Sigmoid colon (tissue), 7 donors: ENCODE measurements around the gene WBP2. TPM values are rescaled to one million over a fixed set of nuclear protein-coding genes. Genes with fewer than 3 reads are reported as not detected.
"Not testable (repeated sequence)": the region's sequence is repeated elsewhere in the genome, so short reads cannot be mapped to it uniquely, and the experiment has no call there.

Source experiments
- DNase-seq: peaks from one replicate; pipeline ENCODE4 v3.0.0-alpha.2; 2019
- H3K27ac ChIP-seq, 4 donors: fragments of 200-600 bp; sonication (generic); one replicate each; pipeline ENCODE4 v1.5.1; 2016 to 2019; ENCODE audit warnings: mild to moderate bottlenecking in 1 of 4
- H3K27me3 ChIP-seq, 3 donors: fragments of 200-600 bp; sonication (generic); one replicate each; pipeline ENCODE4 v1.5.1; 2019; ENCODE audit warnings: mild to moderate bottlenecking in 1 of 3
- H3K36me3 ChIP-seq, 4 donors: fragments of 200-600 bp; sonication (generic); one replicate each; pipeline ENCODE4 v1.5.1; 2016 to 2019
- H3K4me1 ChIP-seq, 4 donors: fragments of 200-600 bp; sonication (generic); one replicate each; pipeline ENCODE4 v1.5.1; 2017 to 2019
- H3K4me3 ChIP-seq, 4 donors: fragments of 200-600 bp; sonication (generic); one replicate each; pipeline ENCODE4 v1.5.1; 2017 to 2019; ENCODE audit warnings: mild to moderate bottlenecking in 2 of 4, moderate library complexity in 1 of 4
- H3K9me3 ChIP-seq, 4 donors: fragments of 200-600 bp in 3 of 4; sonication (generic) in 3 of 4; one replicate each; pipeline versions ENCODE4 v1.5.1 to v1.6.1; 2013 to 2019
- EP300 ChIP-seq, 4 donors: sonication (generic); formaldehyde crosslinking; IDR thresholded peaks; one replicate each; pipeline ENCODE4 v1.6.1; 2017; ENCODE audit warnings: antibody characterized with exemption in 4 of 4
- POLR2A ChIP-seq, 2 donors: fragments of 450-650 bp; IDR thresholded peaks; one replicate each; pipeline ENCODE4 v1.6.1; 2016; ENCODE audit warnings: antibody characterized with exemption in 2 of 2, mild to moderate bottlenecking in 2 of 2, moderate library complexity in 2 of 2
- POLR2AphosphoS5 ChIP-seq, 4 donors: sonication (generic); formaldehyde crosslinking; IDR thresholded peaks; one replicate each; pipeline ENCODE4 v1.6.1; 2017; ENCODE audit warnings: antibody characterized with exemption in 4 of 4
- WGBS, 2 donors: extraction: QIAGEN DNeasy Blood & Tissue Kit; methylation state at CpG; one replicate each; pipeline ENCODE4 v1.1.7; 2013; 5-methylcytosine and 5-hydroxymethylcytosine counted together
- intact Hi-C: fragments of 100-400 bp; cut with DNase I; formaldehyde crosslinking; loops from one replicate; pipeline ENCODE4 v1.15.1; 2023
- polyA plus RNA-seq, 3 donors: library from polyadenylated mRNA; stranded (reverse); fragments of 200-250 nt; gene quantifications; one replicate each; pipeline ENCODE4 v1.2.3, GENCODE V29; 2013
- total RNA-seq, 4 donors: library from RNA; depleted of rRNA; stranded (reverse); fragments of >200 nt; gene quantifications; one replicate each; pipeline ENCODE4 v1.1.0, GENCODE V29; 2016
- TF ChIP-seq, protein P1 (sequence below), 4 experiments: fragments of 450-650 bp in 3 of 4; fragments of 200-600 bp in 1 of 4; IDR thresholded peaks; one replicate each; pipeline ENCODE4 v1.5.1; 2016 to 2019; ENCODE audit warnings: antibody characterized with exemption in 4 of 4, mild to moderate bottlenecking in 3 of 4, moderate library complexity in 2 of 4
- donor health status: healthy with polysubstance abuse.
- donor health status: Bipolar disorder and iron deficiency.
- donor health status: healthy.

WBP2 gene
- total and polyA plus RNA-seq, 7 donors, result 44.2 to 110 (median 73.1) TPM

GRCh38 chr17:75891022-75891604, 36.0 kb upstream of the WBP2 start:
- intact Hi-C loops, result no loop called here
- DNase-seq, result peak; percentile 59
- TF ChIP-seq POLR2A (IDR thresholded peaks at IDR 0.05) (no peak), POLR2AphosphoS5 (IDR thresholded peaks at IDR 0.05) (no peak), EP300 (IDR thresholded peaks at IDR 0.05) (no peak)
- TF ChIP-seq, protein P1, sequence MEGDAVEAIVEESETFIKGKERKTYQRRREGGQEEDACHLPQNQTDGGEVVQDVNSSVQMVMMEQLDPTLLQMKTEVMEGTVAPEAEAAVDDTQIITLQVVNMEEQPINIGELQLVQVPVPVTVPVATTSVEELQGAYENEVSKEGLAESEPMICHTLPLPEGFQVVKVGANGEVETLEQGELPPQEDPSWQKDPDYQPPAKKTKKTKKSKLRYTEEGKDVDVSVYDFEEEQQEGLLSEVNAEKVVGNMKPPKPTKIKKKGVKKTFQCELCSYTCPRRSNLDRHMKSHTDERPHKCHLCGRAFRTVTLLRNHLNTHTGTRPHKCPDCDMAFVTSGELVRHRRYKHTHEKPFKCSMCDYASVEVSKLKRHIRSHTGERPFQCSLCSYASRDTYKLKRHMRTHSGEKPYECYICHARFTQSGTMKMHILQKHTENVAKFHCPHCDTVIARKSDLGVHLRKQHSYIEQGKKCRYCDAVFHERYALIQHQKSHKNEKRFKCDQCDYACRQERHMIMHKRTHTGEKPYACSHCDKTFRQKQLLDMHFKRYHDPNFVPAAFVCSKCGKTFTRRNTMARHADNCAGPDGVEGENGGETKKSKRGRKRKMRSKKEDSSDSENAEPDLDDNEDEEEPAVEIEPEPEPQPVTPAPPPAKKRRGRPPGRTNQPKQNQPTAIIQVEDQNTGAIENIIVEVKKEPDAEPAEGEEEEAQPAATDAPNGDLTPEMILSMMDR (IDR thresholded peaks at IDR 0.05), result no peak
- 90 to 91% methylated on average over 31 of the region's 31 CpGs for WGBS, 2 donors
- Histone ChIP-seq H3K27ac (no peak overlapping the region), H3K4me1 (peaks cover 0 to 30% (median 25%) of the 10 kb centered on the region in 4 donors), H3K27me3 (no peaks in the 10 kb centered on the region), H3K36me3 (peaks cover 6 to 55% (median 21%) of the 10 kb centered on the region in 4 donors), H3K4me3 (no peak overlapping the region), H3K9me3 (no peaks in the 10 kb centered on the region)

GRCh38 chr17:75889454-75889853, 34.3 kb upstream of the WBP2 start:
- peaks cover 0 to 13% (median 10%) of the 10 kb centered on the region in 4 donors for H3K4me1 ChIP-seq
- H3K27me3 ChIP-seq, result no peaks in the 10 kb centered on the region
- no peaks in the 10 kb centered on the region for H3K9me3 ChIP-seq
- no peak overlapping the region for H3K4me3 ChIP-seq
- intact Hi-C loops, result no loop called here
- TF ChIP-seq, protein P1 (IDR thresholded peaks at IDR 0.05), result no peak
- TF ChIP-seq POLR2AphosphoS5 (IDR thresholded peaks at IDR 0.05) (no peak), EP300 (IDR thresholded peaks at IDR 0.05) (no peak), POLR2A (IDR thresholded peaks at IDR 0.05) (no peak)
- no peak for DNase-seq
- no peak overlapping the region for H3K27ac ChIP-seq
- 77 to 82% methylated on average over 6 of the region's 6 CpGs for WGBS, 2 donors
- H3K36me3 ChIP-seq, result peaks cover 6 to 55% (median 21%) of the 10 kb centered on the region in 4 donors

GRCh38 chr17:75888484-75888883, 33.3 kb upstream of the WBP2 start:
- Histone ChIP-seq H3K4me1 (peaks cover 0 to 3% (median under 1%) of the 10 kb centered on the region in 4 donors), H3K9me3 (no peaks in the 10 kb centered on the region), H3K27ac (no peak overlapping the region), H3K27me3 (no peaks in the 10 kb centered on the region), H3K36me3 (peaks cover 6 to 55% (median 21%) of the 10 kb centered on the region in 4 donors), H3K4me3 (no peak overlapping the region)
- no peak for TF ChIP-seq POLR2A (IDR thresholded peaks at IDR 0.05)
- TF ChIP-seq EP300 (IDR thresholded peaks at IDR 0.05), result no peak
- TF ChIP-seq, protein P1 (IDR thresholded peaks at IDR 0.05), result no peak
- no peak for TF ChIP-seq POLR2AphosphoS5 (IDR thresholded peaks at IDR 0.05)
- WGBS, 2 donors, result 84 to 88% methylated on average over 6 of the region's 6 CpGs
- peak; percentile 49 for DNase-seq
- intact Hi-C loops, result no loop called here

DNA sequence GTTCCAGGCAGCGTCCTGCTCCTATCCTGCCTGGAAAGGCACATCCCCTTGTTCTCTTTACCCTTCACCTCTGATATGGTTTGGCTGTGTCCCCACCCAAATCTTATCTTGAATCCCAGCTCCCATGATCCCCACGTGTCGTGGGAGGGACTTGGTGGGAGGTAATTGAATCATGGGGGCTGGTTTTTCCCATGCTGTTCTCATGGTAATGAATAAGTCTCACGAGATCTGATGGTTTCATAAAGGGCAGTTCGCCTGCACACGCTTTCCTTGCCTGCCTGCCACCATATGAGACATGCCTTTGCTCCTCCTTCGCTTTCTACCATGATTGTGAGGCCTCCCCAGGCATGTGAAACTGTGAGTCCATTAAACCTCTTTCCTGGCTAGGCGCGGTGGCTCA, 30.7 kb upstream of the WBP2 start:
- H3K27ac ChIP-seq, H3K4me1 ChIP-seq, H3K27me3 ChIP-seq, H3K4me3 ChIP-seq, intact Hi-C loops, DNase-seq, H3K9me3 ChIP-seq: not testable (repeated sequence)
- WGBS, 2 donors, result 82 to 90% methylated on average over 9 of the region's 9 CpGs
- peaks cover 3 to 35% (median 10%) of the 10 kb centered on the region in 4 donors for H3K36me3 ChIP-seq

DNA sequence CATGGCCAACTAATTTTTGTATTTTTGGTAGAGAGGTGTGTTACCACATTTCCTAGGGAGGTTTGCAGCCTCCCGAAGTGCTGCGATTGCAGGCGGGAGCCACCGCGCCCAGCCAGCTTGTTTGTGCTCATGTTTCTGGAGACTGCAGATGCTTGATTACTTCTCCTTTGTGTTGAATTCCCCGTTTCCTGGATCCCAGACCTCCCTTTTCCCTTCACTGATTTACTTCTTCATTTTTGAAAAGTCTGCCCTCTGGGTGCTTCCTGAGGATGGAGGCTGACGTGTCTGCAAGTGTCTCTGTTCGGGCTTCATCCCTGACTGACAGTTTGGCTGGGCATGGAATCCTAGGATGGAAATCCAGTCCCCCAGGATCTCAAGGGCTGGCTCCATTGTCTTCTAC, 30.3 kb upstream of the WBP2 start:
- no peak for DNase-seq
- intact Hi-C loops, result no loop called here
- H3K4me3 ChIP-seq, result no peak overlapping the region
- TF ChIP-seq EP300 (IDR thresholded peaks at IDR 0.05), result no peak
- TF ChIP-seq POLR2A (IDR thresholded peaks at IDR 0.05), result no peak
- TF ChIP-seq POLR2AphosphoS5 (IDR thresholded peaks at IDR 0.05), result no peak
- TF ChIP-seq, protein P1 (IDR thresholded peaks at IDR 0.05), result no peak
- 67 to 70% methylated on average over 8 of the region's 8 CpGs for WGBS, 2 donors
- H3K4me1 ChIP-seq, result no peaks in the 10 kb centered on the region
- H3K36me3 ChIP-seq, result peaks cover 0 to 31% (median 5%) of the 10 kb centered on the region in 4 donors
- H3K27ac ChIP-seq, result no peak overlapping the region
- no peaks in the 10 kb centered on the region for H3K27me3 ChIP-seq
- no peaks in the 10 kb centered on the region for H3K9me3 ChIP-seq
